SH-SY5Y (cell line): Measurements from ENCODE around the gene OSBPL2.

Experiments
- GATA2 ChIP-seq: IDR thresholded peaks from 2 replicates; pipeline ENCODE4 v1.6.1; 2011; ENCODE audit warnings: mild to moderate bottlenecking, low read depth, low read length
- GATA3 ChIP-seq: IDR thresholded peaks from 2 replicates; pipeline ENCODE4 v1.6.1; 2011; ENCODE audit warnings: low read depth, mild to moderate bottlenecking, low read length, moderate library complexity

GRCh38 chr20:62318400-62319345 lies 80.4 kb downstream of the OSBPL2 start:
- TF ChIP-seq GATA2 (no peak), GATA3 (no peak)
